ENCODE results near the gene FCHSD2.

- TF ChIP-seq CTCF (optimal IDR thresholded peaks at IDR 0.05 in 1 of 3, IDR thresholded peaks at IDR 0.05 in 1 of 3, conservative IDR thresholded peaks at IDR 0.05 in 1 of 3; ENCODE audit: extremely low read depth in 1 of 3, insufficient read depth in 2 of 3, low read length in 3 of 3) = no peak
- TF ChIP-seq EZH2 (IDR thresholded peaks at IDR 0.05; ENCODE audit: low read length) = no peak
Measured at GRCh38 chr11:72840780-72841179, 301.3 kb downstream of the FCHSD2 start.
